SKM-1 treated with dmso at 0.1 percent for 144 hours (cell line): ENCODE results near the gene UBE2E3.
"Not testable (repeated sequence)": the region's sequence is repeated elsewhere in the genome, so short reads cannot be mapped to it uniquely, and the experiment has no call there.

Experiments used
- DNase-seq: peaks from one replicate; lab custom pipeline; 2025; ENCODE audit not compliant: unreplicated experiment; lab: John Stamatoyannopoulos, UW

The UBE2E3 gene

DNA sequence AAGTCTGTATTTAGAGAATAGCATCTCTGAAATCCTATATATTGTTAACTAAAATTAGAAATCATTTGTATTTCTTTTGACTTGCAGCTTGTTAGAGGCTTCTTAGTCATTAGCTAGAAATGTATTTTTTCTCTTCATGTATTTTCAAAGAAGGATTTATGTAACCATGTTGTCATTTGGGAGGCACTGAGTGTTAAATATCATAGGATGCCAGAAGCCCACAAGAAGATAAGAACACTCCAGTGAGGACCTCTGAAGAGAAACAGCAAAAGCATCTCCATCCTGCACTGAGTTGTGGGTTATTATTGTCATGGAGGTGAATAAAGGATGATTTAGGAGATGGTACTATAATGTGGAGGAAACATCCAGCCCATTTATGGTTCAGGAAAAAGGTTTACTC lies 93.5 kb downstream of the UBE2E3 start:
- no peak for DNase-seq

GRCh38 chr2:181074457-181074856 lies 94.1 kb downstream of the UBE2E3 start:
- no peak for DNase-seq

- no peak for DNase-seq
Measured at GRCh38 chr2:181076658-181077057, 96.3 kb downstream of the UBE2E3 start.

GRCh38 chr2:181077128-181077709 lies 96.8 kb downstream of the UBE2E3 start:
- DNase-seq = peak; percentile 59

- no peak for DNase-seq
Measured at GRCh38 chr2:181083140-181083539, 102.7 kb downstream of the UBE2E3 start.

DNA sequence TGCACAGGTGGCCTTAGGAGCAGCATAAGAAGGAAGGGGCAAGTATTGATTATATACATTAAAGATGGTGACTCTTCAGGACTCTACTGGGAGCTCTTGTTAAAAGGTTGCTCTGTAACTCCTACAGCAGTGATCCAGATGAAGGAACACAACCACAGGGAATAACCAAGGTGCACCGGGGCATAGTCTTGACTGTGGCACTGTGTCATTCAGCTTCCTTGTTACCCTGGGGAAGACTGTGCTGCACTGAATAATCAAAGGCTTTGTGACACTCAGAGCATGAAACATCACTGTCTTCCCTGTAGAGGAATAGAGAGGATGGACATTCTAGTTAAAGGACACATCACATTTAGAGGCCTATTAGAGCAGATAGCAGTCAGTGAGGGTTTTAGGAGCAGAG lies 105.3 kb downstream of the UBE2E3 start:
- DNase-seq = no peak

GRCh38 chr2:181091920-181092319 lies 111.5 kb downstream of the UBE2E3 start:
- DNase-seq = not testable (repeated sequence)

DNA sequence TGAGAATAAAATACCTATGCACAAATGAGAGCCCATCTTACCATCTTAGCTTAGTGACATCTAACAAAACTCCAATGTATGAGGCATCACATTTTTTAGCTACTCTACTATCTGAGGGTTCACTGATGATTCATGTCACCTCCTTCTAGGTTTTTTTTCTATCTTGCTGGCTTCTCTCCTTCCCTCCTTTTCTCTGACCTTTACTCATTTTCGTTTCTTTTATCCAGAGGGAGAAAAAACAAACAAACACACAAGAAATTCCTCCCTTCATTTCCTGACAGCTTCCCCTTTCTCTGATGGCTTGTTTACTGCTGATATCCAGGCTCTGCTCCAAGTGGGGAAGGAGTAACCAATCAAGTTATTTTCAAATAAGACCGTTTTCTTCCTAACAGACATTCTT lies 115.1 kb downstream of the UBE2E3 start:
- DNase-seq = no peak

DNA sequence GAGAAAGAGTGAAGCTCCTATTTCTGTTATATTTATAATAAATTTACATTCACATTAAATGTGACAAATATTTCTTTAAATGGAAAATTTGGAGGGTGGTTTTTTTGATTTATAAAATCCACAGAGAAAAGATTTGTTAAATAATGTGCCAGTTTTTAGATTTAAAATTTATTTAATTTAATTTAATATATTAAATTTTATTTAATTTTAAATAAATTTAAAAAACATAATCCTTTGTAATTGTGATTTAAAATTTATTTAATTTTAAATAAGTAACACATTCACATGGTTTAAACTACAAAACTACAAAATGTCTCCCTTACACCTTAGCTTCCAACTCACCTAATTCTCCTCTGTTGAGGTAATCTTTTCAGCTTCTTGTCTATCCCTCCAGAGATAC lies 123.3 kb downstream of the UBE2E3 start:
- no peak for DNase-seq

GRCh38 chr2:181104512-181105115 lies 124.2 kb downstream of the UBE2E3 start:
- DNase-seq = peak; percentile 21

DNA sequence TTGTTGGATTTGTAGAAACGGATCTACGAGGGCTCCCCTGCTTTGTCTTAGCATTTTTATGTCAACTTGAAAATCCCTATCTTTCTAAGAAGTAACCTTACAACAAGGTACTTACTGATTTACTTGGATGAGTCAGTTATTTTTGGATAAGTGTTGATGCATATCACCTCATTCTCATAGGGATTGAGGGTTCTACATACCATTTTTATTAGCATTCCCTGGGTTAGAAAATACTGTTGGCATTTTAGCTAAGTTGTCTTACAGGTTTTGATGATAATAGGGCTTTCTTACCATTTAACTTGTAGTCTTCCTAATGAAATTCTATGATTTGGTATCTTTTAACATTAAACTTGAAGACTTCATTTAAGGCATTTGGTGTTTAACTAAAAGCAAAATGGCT lies 125.2 kb downstream of the UBE2E3 start:
- DNase-seq = no peak

DNA sequence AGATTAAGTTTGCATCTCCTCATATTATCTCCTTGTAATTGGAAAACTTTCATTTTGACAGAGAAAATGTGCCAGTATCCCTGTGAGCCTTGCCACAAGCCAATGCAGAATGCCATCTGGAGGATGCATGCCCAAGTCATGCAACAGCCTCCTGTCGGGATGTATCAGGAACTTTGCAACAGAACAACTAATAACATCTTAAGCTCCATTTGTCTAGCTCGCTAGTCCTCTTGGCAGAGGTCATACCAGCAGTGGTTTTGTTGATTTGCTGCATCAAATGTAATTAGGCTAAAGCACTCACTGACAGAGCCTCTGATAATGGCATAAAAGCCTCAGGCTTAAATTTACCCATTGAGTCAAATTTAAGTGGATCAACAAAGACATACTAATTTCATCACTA lies 125.8 kb downstream of the UBE2E3 start:
- no peak for DNase-seq

DNA sequence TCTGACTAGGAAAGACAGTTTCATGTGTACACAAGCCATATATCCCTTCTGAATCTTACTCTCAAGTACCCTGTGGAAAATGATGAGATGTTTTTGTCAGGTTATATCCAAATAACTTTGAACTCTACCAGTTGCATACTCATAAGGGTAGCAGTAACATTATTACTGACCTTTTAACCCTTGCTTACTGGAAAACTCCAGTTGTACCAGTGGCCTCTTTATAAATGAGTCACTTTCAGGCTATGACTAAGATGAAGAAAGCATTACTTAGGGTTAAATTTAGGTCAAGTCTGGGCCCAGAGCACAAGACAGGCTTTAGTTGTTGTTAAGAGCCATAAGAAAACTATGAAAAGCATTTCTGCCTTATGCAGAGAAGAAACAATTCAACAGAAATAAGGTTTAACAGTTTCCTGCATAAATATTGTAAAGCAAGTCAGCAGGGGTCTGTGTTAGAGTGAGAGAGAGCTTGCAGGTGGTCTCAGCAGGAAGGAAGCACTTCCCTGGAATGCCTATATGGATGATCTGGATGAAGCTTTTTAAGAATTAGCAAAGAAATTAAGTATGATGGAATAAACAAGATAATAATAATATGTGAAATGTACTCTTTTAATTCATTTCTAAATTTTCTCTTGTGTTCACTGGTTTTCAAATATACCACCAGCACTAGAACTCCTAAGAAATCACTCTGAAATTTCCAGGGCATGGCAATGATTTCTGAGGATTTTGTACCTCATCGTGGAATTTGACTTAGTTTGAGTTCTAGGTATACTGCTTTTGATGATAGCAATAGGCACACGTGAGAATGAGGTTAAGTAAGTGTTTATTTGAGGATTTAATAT lies 126.6 kb downstream of the UBE2E3 start:
- peak; percentile 71 for DNase-seq

- DNase-seq = no peak
Measured at GRCh38 chr2:181107628-181107945, 127.2 kb downstream of the UBE2E3 start.

- DNase-seq = no peak
Measured at GRCh38 chr2:181111059-181111458, 130.7 kb downstream of the UBE2E3 start.

- DNase-seq = no peak
Measured at GRCh38 chr2:181112916-181113315, 132.5 kb downstream of the UBE2E3 start.
